ENCODE measurements around the gene TFF2.

TFF2 gene

GRCh38 chr21:42366292-42367010 lies 15.7 kb upstream of the TFF2 start, which contains the start of gene TFF1:
Gene TFF1, minus strand, starts transcription at chr21:42366535. Its CDS starts 40 bp downstream, at chr21:42366495.
- Histone ChIP-seq H3K27ac (no peak within 1 kb of the TSS), H3K4me3 (no peak within 1 kb of the TSS)
- no peak for DNase-seq (ENCODE audit: low spot score)
- TF ChIP-seq CTCF (IDR thresholded peaks at IDR 0.05), result no peak

- H3K27ac ChIP-seq, result no peak overlapping the region
- TF ChIP-seq CTCF (IDR thresholded peaks at IDR 0.05), result no peak
- DNase-seq (ENCODE audit: low spot score), result no peak
Measured at GRCh38 chr21:42365770-42366169, 15.0 kb upstream of the TFF2 start.

GRCh38 chr21:42364304-42364865 lies 13.6 kb upstream of the TFF2 start:
- no peak overlapping the region for H3K4me3 ChIP-seq
- TF ChIP-seq CTCF (IDR thresholded peaks at IDR 0.05), result no peak
- DNase-seq (ENCODE audit: low spot score), result no peak
- no peak overlapping the region for H3K27ac ChIP-seq

More at GRCh38 chr21:42365770-42366169, 15.0 kb upstream of the TFF2 start:
- no peak overlapping the region for H3K4me3 ChIP-seq

- TF ChIP-seq CTCF (IDR thresholded peaks at IDR 0.05), result no peak
Measured at GRCh38 chr21:42363312-42363711, 12.5 kb upstream of the TFF2 start.

GRCh38 chr21:42362700-42363099 lies 11.9 kb upstream of the TFF2 start:
- H3K4me3 ChIP-seq, result no peak overlapping the region
- TF ChIP-seq CTCF (IDR thresholded peaks at IDR 0.05), result no peak
- no peak for DNase-seq (ENCODE audit: low spot score)
- no peak overlapping the region for H3K27ac ChIP-seq

More at GRCh38 chr21:42363312-42363711, 12.5 kb upstream of the TFF2 start:
- no peak overlapping the region for H3K27ac ChIP-seq
- DNase-seq (ENCODE audit: low spot score), result no peak
- no peak overlapping the region for H3K4me3 ChIP-seq

GRCh38 chr21:42362198-42362597 lies 11.4 kb upstream of the TFF2 start:
- no peak for DNase-seq (ENCODE audit: low spot score)
- no peak for TF ChIP-seq CTCF (IDR thresholded peaks at IDR 0.05)
- Histone ChIP-seq H3K4me3 (no peak overlapping the region), H3K27ac (no peak overlapping the region)

- DNase-seq (ENCODE audit: low spot score), result no peak
- Histone ChIP-seq H3K4me3 (no peak overlapping the region), H3K27ac (no peak overlapping the region)
- TF ChIP-seq CTCF (IDR thresholded peaks at IDR 0.05), result no peak
Measured at GRCh38 chr21:42361286-42361685, 10.5 kb upstream of the TFF2 start.

All from coronary artery (tissue), 2 donors.